Heart left ventricle (tissue), 16 donors: ENCODE data around the gene TAS1R3. TPM values are rescaled to one million over a fixed set of nuclear protein-coding genes. Genes with fewer than 3 reads are reported as not detected.
A peak's percentile ranks its signal among the peaks of the same experiment; 100 is the strongest.
"Not testable (repeated sequence)": the region's sequence is repeated elsewhere in the genome, so short reads cannot be mapped to it uniquely, and the experiment has no call there.

Experiments used
- ATAC-seq, 4 donors: fragments of 200-7000 bp; cut with Tn5 transposase; one replicate each; pipeline ENCODE4 v1.9.1; 2020 to 2022; ENCODE audit warnings: moderate library complexity in 4 of 4, mild to moderate bottlenecking in 3 of 4, moderate number of reproducible peaks in 1 of 4
- DNase-seq, 5 donors: peaks; one replicate each; pipeline ENCODE4 v3.0.0-alpha.2; 2020
- H3K27ac ChIP-seq, 12 donors: fragments of 200-600 bp; sonication (generic) in 4 of 12; one replicate each; pipeline versions ENCODE4 v1.5.0 to v1.8.0; 2016 to 2022; ENCODE audit warnings: mild to moderate bottlenecking in 2 of 12
- H3K27me3 ChIP-seq, 9 donors: fragments of 200-600 bp; sonication (generic) in 2 of 9; one replicate each; pipeline versions ENCODE4 v1.5.1 to v1.8.0; 2016 to 2022; ENCODE audit warnings: mild to moderate bottlenecking in 3 of 9
- H3K36me3 ChIP-seq, 9 donors: fragments of 200-600 bp; sonication (generic) in 2 of 9; one replicate each; pipeline versions ENCODE4 v1.5.0 to v1.8.0; 2018 to 2022; ENCODE audit warnings: mild to moderate bottlenecking in 2 of 9
- H3K4me1 ChIP-seq, 12 donors: fragments of 200-600 bp; sonication (generic) in 4 of 12; one replicate each; pipeline versions ENCODE4 v1.5.0 to v1.8.0; 2016 to 2022; ENCODE audit warnings: mild to moderate bottlenecking in 3 of 12
- H3K4me3 ChIP-seq, 12 donors: fragments of 200-600 bp; sonication (generic) in 4 of 12; one replicate each; pipeline versions ENCODE4 v1.5.0 to v1.8.0; 2017 to 2022; ENCODE audit warnings: mild to moderate bottlenecking in 9 of 12, moderate library complexity in 4 of 12
- H3K9me3 ChIP-seq, 12 donors: fragments of 200-600 bp; sonication (generic) in 4 of 12; one replicate each; pipeline versions ENCODE4 v1.5.0 to v1.8.0; 2016 to 2022; ENCODE audit warnings: mild to moderate bottlenecking in 1 of 12
- POLR2A ChIP-seq, 2 donors: fragments of 450-650 bp; IDR thresholded peaks; one replicate each; pipeline ENCODE4 v1.6.1; 2017; ENCODE audit warnings: antibody characterized with exemption in 2 of 2, mild to moderate bottlenecking in 2 of 2, moderate library complexity in 2 of 2
- WGBS, 4 donors: extraction: QIAGEN DNeasy Blood & Tissue Kit in 2 of 4; methylation state at CpG; one replicate each; pipeline versions ENCODE4 v1.1.5 to v1.1.7; 2013 to 2018; 5-methylcytosine and 5-hydroxymethylcytosine counted together
- intact Hi-C, 10 donors: fragments of 100-400 bp; cut with DNase I; formaldehyde crosslinking; loops; one replicate each; pipeline versions ENCODE4 v1.11.1 to v1.14.2; 2022
- polyA plus RNA-seq, 2 donors: library from polyadenylated mRNA; stranded (reverse); fragments of 200-250 nt; gene quantifications; one replicate each; pipeline ENCODE4 v1.2.3, GENCODE V29; 2013
- total RNA-seq, 9 donors: library from RNA; depleted of rRNA in 2 of 9; stranded (reverse); fragments of >200 nt in 2 of 9; fragmentation: NEBNext Ultra II Directional in 3 of 9; extraction: Animal tissue kit (Norgen Biotek cat#: 25700) in 3 of 9; gene quantifications; one replicate each; pipeline versions ENCODE4 v1.1.0 to v1.2.4, GENCODE V29; 2016 to 2023
- TF ChIP-seq, protein P1 (sequence below), 12 donors: fragments of 200-600 bp; sonication (generic) in 4 of 12; IDR thresholded peaks; one replicate each; pipeline versions ENCODE4 v1.5.0 to v1.8.0; 2018 to 2022; ENCODE audit warnings: antibody characterized with exemption in 12 of 12, mild to moderate bottlenecking in 5 of 12
- donor health status: ischemic (EF 13 %, LVEDD 7.1; RV severe dilation, severe dysfunction).
- donor health status: healthy with polysubstance abuse.
- donor health status: DM: no; HTN: yes; CAD: no.
- donor health status: DM: no; HTN: no; CAD: no.
- donor health status: ischemic (EF 25% LVEDD 6.9; RV normal size, moderate dysfunction).
- donor health status: ischemic (EF 25% LVEDD 5.7; RV mildly dilated, moderate dysfunction).
- donor health status: healthy.
- donor health status: DM: yes; HTN: yes; CAD: no.
- donor health status: ischemic (EF 35%, LVEDD 5.7; RV mildly dilated, moderate dysfunction).
- donor health status: nonischemic (EF 11% LVEDD 7.7; RV severe dilation, severe dysfunction).
- donor health status: DM: yes; HTN: yes; CAD: no.
- donor health status: PGD.
- donor health status: ischemic (EF 29% LVEDD 5.4; RV normal size, mild dysfunction).
- donor health status: nonischemic (EF 23%, LVEDD 6.1; RV moderate dilation, normal function).

TAS1R3 gene
- total and polyA plus RNA-seq, 11 donors, result 0.21 to 1.3 (median 0.38) TPM

DNA sequence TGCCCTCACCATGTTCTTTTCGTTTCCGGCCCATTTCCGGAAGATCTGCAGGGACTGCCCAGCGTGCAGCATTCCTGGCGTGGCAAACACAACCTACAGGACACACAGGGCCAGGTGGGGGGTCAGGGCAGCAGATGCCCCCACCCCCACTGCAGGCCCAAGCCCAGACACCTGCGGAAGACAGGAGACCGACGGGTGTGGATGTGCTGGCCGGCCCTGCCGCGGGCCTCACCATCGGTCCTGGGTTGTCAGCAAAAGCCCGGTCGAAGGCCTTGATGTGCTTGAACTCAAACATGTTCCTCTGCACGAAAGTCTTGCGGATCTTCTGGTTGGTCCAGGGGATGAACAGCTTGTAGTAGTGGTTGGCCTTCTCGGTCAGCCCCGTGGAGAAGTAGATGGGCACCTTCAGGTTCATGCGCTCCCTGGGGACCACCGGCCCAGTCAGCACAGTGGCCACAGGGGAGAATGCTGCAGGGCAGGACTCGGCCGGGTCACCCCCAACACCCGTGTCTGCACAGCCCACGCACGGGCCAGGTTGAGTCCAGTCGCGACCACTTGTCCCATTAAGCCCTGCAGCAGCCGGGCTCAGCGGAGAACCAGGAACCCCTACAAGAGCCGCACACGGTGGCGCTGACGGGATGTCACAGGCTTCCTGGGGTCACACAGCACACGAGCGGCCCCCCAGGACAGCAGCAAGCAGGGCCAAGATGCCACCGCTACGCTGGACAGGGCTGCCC, 17.4 kb upstream of the TAS1R3 start:
- Histone ChIP-seq H3K36me3 (peaks cover 0 to 78% (median 64%) of the 10 kb centered on the region in 9 donors), H3K4me3 (no peak overlapping the region), H3K9me3 (no peaks in the 10 kb centered on the region), H3K27me3 (no peaks in the 10 kb centered on the region), H3K27ac (no peak overlapping the region), H3K4me1 (peaks cover 0 to 31% (median 18%) of the 10 kb centered on the region in 12 donors)
- no peak for DNase-seq
- ATAC-seq, result no peak
- intact Hi-C loops, result no loop called here
- WGBS, 4 donors, result 87 to 93% (median 89%) methylated on average over 24 to 37 of the region's 37 CpGs
- no peak for TF ChIP-seq POLR2A (IDR thresholded peaks at IDR 0.05)
- TF ChIP-seq, protein P1, sequence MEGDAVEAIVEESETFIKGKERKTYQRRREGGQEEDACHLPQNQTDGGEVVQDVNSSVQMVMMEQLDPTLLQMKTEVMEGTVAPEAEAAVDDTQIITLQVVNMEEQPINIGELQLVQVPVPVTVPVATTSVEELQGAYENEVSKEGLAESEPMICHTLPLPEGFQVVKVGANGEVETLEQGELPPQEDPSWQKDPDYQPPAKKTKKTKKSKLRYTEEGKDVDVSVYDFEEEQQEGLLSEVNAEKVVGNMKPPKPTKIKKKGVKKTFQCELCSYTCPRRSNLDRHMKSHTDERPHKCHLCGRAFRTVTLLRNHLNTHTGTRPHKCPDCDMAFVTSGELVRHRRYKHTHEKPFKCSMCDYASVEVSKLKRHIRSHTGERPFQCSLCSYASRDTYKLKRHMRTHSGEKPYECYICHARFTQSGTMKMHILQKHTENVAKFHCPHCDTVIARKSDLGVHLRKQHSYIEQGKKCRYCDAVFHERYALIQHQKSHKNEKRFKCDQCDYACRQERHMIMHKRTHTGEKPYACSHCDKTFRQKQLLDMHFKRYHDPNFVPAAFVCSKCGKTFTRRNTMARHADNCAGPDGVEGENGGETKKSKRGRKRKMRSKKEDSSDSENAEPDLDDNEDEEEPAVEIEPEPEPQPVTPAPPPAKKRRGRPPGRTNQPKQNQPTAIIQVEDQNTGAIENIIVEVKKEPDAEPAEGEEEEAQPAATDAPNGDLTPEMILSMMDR (IDR thresholded peaks at IDR 0.05), result no peak

DNA sequence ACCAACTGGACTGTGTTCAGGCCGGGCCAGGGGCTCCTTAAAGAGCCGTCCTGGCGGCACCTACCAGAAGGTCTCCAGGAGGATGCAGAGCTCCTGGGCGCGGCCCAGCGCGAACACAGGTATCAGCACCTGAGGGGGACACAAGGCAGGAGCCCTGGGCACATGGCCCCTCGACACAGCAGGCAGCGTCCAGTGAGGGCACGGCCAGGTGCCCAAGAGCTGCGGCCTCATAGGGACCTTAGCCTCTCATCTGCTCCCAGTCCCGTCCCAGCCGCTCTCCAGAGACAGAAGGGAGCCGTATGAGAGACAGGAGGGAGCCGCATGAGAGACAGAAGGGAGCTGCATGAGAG, 16.9 kb upstream of the TAS1R3 start:
- peaks cover 0 to 84% (median 70%) of the 10 kb centered on the region in 9 donors for H3K36me3 ChIP-seq
- no peaks in the 10 kb centered on the region for H3K27me3 ChIP-seq
- H3K4me1 ChIP-seq, result peaks cover 0 to 29% (median 15%) of the 10 kb centered on the region in 12 donors
- no peaks in the 10 kb centered on the region for H3K9me3 ChIP-seq
- no peak overlapping the region for H3K27ac ChIP-seq
- no peak overlapping the region for H3K4me3 ChIP-seq
- no peak for DNase-seq
- no peak for ATAC-seq
- intact Hi-C loops, result no loop called here
- TF ChIP-seq POLR2A (IDR thresholded peaks at IDR 0.05), result no peak
- WGBS, 4 donors, result 93 to 95% (median 94%) methylated on average over 15 of the region's 15 CpGs

DNA sequence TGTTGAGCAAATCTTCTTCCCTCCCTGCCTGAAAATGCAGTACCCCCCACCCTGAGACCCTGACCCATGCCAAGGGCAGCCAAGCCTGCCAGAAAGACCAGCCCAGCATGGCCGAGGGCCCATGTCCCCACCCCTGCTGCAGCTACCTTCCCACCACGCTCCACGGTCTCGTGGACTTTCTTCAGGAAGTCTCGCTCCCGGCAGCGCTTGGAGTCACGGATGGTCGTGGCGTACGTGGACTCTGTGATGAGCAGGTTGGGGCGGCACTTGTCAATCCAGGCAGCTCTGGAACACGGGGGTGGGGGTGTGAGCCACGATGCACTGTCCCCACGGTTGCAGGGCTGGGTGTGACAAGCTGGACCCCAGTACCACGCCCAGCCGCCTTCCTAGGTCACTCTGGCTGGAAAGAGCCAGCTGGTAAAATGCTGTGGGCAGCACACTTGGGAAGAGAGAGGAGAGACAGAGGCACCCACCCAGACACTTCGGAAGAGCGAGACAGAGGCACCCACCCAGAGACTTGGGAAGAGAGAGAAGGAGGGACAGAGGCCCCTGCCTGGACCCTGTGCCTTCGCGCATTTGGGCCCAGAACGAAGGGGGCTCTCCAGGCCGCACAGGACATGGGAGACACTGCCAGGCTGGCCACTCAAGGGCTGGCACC, 16.3 kb upstream of the TAS1R3 start:
- H3K27me3 ChIP-seq, result no peaks in the 10 kb centered on the region
- peaks cover 0 to 88% (median 73%) of the 10 kb centered on the region in 9 donors for H3K36me3 ChIP-seq
- DNase-seq (no peak), ATAC-seq (no peak)
- H3K4me1 ChIP-seq, result peaks cover 0 to 23% (median 11%) of the 10 kb centered on the region in 12 donors
- H3K4me3 ChIP-seq, result no peak overlapping the region
- no peak for TF ChIP-seq POLR2A (IDR thresholded peaks at IDR 0.05)
- TF ChIP-seq, protein P1 (IDR thresholded peaks at IDR 0.05), result no peak
- peak overlapping the region in 1 of 12 donors; percentile 49 for H3K27ac ChIP-seq
- WGBS, 4 donors, result 88 to 92% (median 90%) methylated on average over 22 to 23 of the region's 23 CpGs
- no peaks in the 10 kb centered on the region for H3K9me3 ChIP-seq
- intact Hi-C loops, result no loop called here

DNA sequence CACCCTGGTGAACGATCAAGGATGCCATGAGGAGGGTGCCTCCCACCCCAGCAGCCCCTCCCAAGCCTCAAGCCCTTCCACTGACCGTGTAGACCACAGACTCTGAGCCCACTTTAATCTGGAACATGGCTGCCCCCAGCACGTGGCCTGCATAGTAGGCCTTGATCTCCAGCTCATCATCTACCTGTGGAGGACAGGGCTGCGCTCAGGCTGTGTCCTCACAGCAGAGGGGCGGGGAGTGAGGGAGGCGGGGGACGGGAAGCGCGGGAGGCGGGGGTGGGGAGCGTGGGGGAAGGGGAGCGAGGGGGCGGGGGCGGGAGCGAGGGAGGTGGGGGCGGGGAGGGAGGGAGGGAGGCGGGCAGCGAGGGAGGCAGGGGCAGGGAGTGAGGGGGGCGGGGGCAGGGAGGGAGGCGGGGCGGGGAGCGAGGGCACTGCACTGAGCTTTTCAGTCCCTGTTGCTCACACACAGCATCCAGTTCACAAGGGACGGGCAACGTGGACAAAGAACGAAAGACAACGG, 15.6 kb upstream of the TAS1R3 start:
- H3K36me3 ChIP-seq, result peaks cover 0 to 88% (median 77%) of the 10 kb centered on the region in 9 donors
- TF ChIP-seq, protein P1 (IDR thresholded peaks at IDR 0.05), result no peak
- ATAC-seq (no peak), DNase-seq (no peak)
- H3K4me1 ChIP-seq, result peaks cover 0 to 24% (median 12%) of the 10 kb centered on the region in 12 donors
- no peaks in the 10 kb centered on the region for H3K27me3 ChIP-seq
- intact Hi-C loops, result no loop called here
- peak overlapping the region in 1 of 12 donors; percentile 49 for H3K27ac ChIP-seq
- 71 to 84% (median 80%) methylated on average over 16 to 25 of the region's 26 CpGs for WGBS, 4 donors
- H3K4me3 ChIP-seq, result no peak overlapping the region
- H3K9me3 ChIP-seq, result no peaks in the 10 kb centered on the region

DNA sequence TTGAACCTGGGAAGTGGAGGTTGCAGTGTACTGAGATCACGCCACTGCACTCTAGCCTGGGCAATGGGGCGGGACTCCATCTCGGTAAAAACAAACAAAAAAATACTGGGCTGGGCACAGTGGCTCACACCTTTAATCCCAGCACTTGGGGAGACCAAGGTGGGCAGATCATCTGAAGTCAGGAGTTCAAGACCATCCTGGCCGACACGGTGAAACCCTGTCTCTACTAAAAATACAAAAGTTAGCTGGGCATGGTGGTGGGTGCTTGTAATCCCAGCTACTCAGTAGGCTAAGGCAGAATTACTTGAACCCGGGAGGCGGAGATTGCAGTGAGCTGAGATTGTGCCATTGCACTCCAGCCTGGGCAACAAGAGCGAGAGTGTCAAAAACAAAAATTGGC, 14.9 kb upstream of the TAS1R3 start:
- H3K27me3 ChIP-seq, ATAC-seq, intact Hi-C loops, DNase-seq, H3K9me3 ChIP-seq, H3K4me3 ChIP-seq: not testable (repeated sequence)
- WGBS, 4 donors, result 90 to 94% (median 92%) methylated on average over 8 of the region's 8 CpGs
- Histone ChIP-seq H3K4me1 (peaks cover 0 to 31% (median 18%) of the 10 kb centered on the region in 12 donors), H3K36me3 (peaks cover 0 to 86% (median 70%) of the 10 kb centered on the region in 9 donors), H3K27ac (peak overlapping the region in 1 of 12 donors; percentile 81)
